ENCODE measurements around the gene TSPY9. TPM values are rescaled to one million over a fixed set of nuclear protein-coding genes. Genes with fewer than 3 reads are reported as not detected.
"Not testable (repeated sequence)": the region's sequence is repeated elsewhere in the genome, so short reads cannot be mapped to it uniquely, and the experiment has no call there.

Gene TSPY9, protein sequence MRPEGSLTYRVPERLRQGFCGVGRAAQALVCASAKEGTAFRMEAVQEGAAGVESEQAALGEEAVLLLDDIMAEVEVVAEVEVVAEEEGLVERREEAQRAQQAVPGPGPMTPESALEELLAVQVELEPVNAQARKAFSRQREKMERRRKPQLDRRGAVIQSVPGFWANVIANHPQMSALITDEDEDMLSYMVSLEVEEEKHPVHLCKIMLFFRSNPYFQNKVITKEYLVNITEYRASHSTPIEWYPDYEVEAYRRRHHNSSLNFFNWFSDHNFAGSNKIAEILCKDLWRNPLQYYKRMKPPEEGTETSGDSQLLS
- not detected in 2 replicates for polyA plus RNA-seq
- not detected in 2 replicates for polyA minus RNA-seq

GRCh38 chrY:9486967-9487366, at the start of gene TSPY9:
Gene TSPY9 (plus strand): TSS chrY:9487267. CDS start chrY:9487313, 46 bp downstream.
- H3K4me2 ChIP-seq (ENCODE audit: low read length); H3K4me3 ChIP-seq (ENCODE audit: low read length); H2AFZ ChIP-seq (ENCODE audit: low read depth, low read length); H3K27me3 ChIP-seq (ENCODE audit: insufficient read depth, low read depth, low read length); H3K9me2 ChIP-seq (ENCODE audit: insufficient read depth, low read length); H3K36me3 ChIP-seq (ENCODE audit: insufficient read depth, low read length); H3K79me2 ChIP-seq (replicated peaks; ENCODE audit: insufficient read depth, low read length); H3K9me3 ChIP-seq (ENCODE audit: low read length); H4K20me1 ChIP-seq (ENCODE audit: insufficient read depth); H3K27ac ChIP-seq (ENCODE audit: low read length); H3K9ac ChIP-seq (ENCODE audit: low read length); H3F3A ChIP-seq (ENCODE audit: insufficient read depth, low read length, poor library complexity, severe bottlenecking): not testable (repeated sequence)

DNA sequence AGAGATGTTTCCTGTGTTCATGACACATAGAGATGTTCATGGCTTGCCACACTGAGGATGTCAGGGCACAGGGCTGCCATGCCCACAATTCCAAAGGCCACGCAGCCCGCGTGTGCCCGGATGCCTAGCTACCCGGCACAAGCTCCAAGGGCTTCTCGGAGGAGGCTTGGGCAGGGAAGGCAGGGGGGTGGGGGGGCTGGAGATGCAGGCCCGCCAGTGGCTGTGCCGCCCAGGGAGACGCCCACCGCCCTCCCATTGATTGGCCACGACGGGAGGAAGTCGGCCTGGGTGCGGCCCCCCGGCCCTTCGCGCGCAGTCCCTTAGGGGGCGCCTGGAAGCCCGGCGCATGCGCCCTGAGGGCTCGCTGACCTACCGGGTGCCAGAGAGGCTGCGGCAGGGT, 20.4 kb upstream of the TSPY9 start, which contains the start of gene TSPY1:
Gene TSPY1, plus strand, starts transcription at position 301 of the 400 bp plus-strand sequence. Its CDS starts 46 bp downstream, at position 347.
- not testable (repeated sequence) for H3K4me3 ChIP-seq (ENCODE audit: low read length); H3K9ac ChIP-seq (ENCODE audit: low read length); H3K9me3 ChIP-seq (ENCODE audit: low read length); H3K27me3 ChIP-seq (ENCODE audit: insufficient read depth, low read depth, low read length); H4K20me1 ChIP-seq (ENCODE audit: insufficient read depth); H3K27ac ChIP-seq (ENCODE audit: low read length); H3K4me2 ChIP-seq (ENCODE audit: low read length); H3F3A ChIP-seq (ENCODE audit: insufficient read depth, low read length, poor library complexity, severe bottlenecking); H3K36me3 ChIP-seq (ENCODE audit: insufficient read depth, low read length); H2AFZ ChIP-seq (ENCODE audit: low read depth, low read length); H3K9me2 ChIP-seq (ENCODE audit: insufficient read depth, low read length); H3K79me2 ChIP-seq (replicated peaks; ENCODE audit: insufficient read depth, low read length)

- not testable (repeated sequence) for H3K79me2 ChIP-seq (replicated peaks; ENCODE audit: insufficient read depth, low read length)
Measured at GRCh38 chrY:9504396-9504795, 17.3 kb downstream of the TSPY9 start.

GRCh38 chrY:9516287-9516686, 29.2 kb downstream of the TSPY9 start:
- H3K27me3 ChIP-seq (ENCODE audit: insufficient read depth, low read depth, low read length); H3K4me2 ChIP-seq (ENCODE audit: low read length); H4K20me1 ChIP-seq (ENCODE audit: insufficient read depth); H3K4me3 ChIP-seq (ENCODE audit: low read length); H3K79me2 ChIP-seq (replicated peaks; ENCODE audit: insufficient read depth, low read length); H3K9me3 ChIP-seq (ENCODE audit: low read length); H2AFZ ChIP-seq (ENCODE audit: low read depth, low read length); H3F3A ChIP-seq (ENCODE audit: insufficient read depth, low read length, poor library complexity, severe bottlenecking); H3K27ac ChIP-seq (ENCODE audit: low read length); H3K9me2 ChIP-seq (ENCODE audit: insufficient read depth, low read length); H3K36me3 ChIP-seq (ENCODE audit: insufficient read depth, low read length); H3K9ac ChIP-seq (ENCODE audit: low read length): not testable (repeated sequence)

More at GRCh38 chrY:9504396-9504795, 17.3 kb downstream of the TSPY9 start:
- not testable (repeated sequence) for H3K4me3 ChIP-seq (ENCODE audit: low read length); H2AFZ ChIP-seq (ENCODE audit: low read depth, low read length); H3K9ac ChIP-seq (ENCODE audit: low read length); H3K4me2 ChIP-seq (ENCODE audit: low read length); H3K9me3 ChIP-seq (ENCODE audit: low read length); H3K9me2 ChIP-seq (ENCODE audit: insufficient read depth, low read length); H4K20me1 ChIP-seq (ENCODE audit: insufficient read depth); H3K27me3 ChIP-seq (ENCODE audit: insufficient read depth, low read depth, low read length); H3K36me3 ChIP-seq (ENCODE audit: insufficient read depth, low read length); H3F3A ChIP-seq (ENCODE audit: insufficient read depth, low read length, poor library complexity, severe bottlenecking); H3K27ac ChIP-seq (ENCODE audit: low read length)

DNA sequence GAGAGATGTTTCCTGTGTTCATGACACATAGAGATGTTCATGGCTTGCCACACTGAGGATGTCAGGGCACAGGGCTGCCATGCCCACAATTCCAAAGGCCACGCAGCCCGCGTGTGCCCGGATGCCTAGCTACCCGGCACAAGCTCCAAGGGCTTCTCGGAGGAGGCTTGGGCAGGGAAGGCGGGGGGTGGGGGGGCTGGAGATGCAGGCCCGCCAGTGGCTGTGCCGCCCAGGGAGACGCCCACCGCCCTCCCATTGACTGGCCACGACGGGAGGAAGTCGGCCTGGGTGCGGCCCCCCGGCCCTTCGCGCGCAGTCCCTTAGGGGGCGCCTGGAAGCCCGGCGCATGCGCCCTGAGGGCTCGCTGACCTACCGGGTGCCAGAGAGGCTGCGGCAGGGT, 40.5 kb downstream of the TSPY9 start, which contains the start of gene TSPY10:
Gene TSPY10, plus strand, starts transcription at position 301 of the 400 bp plus-strand sequence. Its CDS starts 46 bp downstream, at position 347.
- not testable (repeated sequence) for H3K27me3 ChIP-seq (ENCODE audit: insufficient read depth, low read depth, low read length); H3K4me3 ChIP-seq (ENCODE audit: low read length); H3K9me3 ChIP-seq (ENCODE audit: low read length); H3K27ac ChIP-seq (ENCODE audit: low read length); H2AFZ ChIP-seq (ENCODE audit: low read depth, low read length); H3K4me2 ChIP-seq (ENCODE audit: low read length); H4K20me1 ChIP-seq (ENCODE audit: insufficient read depth); H3K9ac ChIP-seq (ENCODE audit: low read length); H3F3A ChIP-seq (ENCODE audit: insufficient read depth, low read length, poor library complexity, severe bottlenecking); H3K36me3 ChIP-seq (ENCODE audit: insufficient read depth, low read length); H3K9me2 ChIP-seq (ENCODE audit: insufficient read depth, low read length); H3K79me2 ChIP-seq (replicated peaks; ENCODE audit: insufficient read depth, low read length)

Other genes with a start within 250 kb of the TSPY9 start
- not detected in 2 replicates for gene TSPY4, start 149.8 kb upstream of the TSPY9 start, polyA plus RNA-seq
- not detected in 2 replicates for gene TSPY8, start 129.5 kb upstream of the TSPY9 start, polyA plus RNA-seq
- gene TSPY3, start 88.8 kb upstream of the TSPY9 start, polyA plus RNA-seq: not detected in 2 replicates
- not detected in 2 replicates for gene TSPY1, start 20.3 kb upstream of the TSPY9 start, polyA plus RNA-seq
- not detected in 2 replicates for gene TSPY10, start 40.6 kb downstream of the TSPY9 start, polyA plus RNA-seq